Measurements from ENCODE around the gene MYO18A.

Gene MYO18A

DNA sequence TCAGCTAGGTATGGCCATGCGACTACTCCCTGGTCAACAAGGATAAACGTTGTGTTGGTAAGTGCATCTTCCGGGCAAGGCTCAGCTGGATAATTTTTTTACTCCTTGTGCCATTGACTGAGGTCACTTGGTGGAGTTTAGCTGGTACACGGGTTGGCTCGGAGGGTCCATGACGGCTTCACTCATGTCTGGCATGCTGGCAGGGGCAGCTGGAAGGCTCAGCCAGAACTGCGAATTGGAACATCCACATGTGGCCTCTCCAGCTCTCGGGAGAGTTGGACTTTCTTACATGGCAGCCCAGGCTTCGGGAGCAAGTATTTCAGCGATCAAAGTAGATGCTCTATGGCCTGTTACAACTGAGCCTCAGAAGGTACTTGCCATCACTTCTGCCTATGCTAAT is 35.0 kb upstream of the MYO18A start:
- no peak overlapping the region for H3K27ac ChIP-seq
- no peak for TF ChIP-seq ZFX (IDR thresholded peaks at IDR 0.05; ENCODE audit: borderline replicate concordance)
- TF ChIP-seq, protein P1, sequence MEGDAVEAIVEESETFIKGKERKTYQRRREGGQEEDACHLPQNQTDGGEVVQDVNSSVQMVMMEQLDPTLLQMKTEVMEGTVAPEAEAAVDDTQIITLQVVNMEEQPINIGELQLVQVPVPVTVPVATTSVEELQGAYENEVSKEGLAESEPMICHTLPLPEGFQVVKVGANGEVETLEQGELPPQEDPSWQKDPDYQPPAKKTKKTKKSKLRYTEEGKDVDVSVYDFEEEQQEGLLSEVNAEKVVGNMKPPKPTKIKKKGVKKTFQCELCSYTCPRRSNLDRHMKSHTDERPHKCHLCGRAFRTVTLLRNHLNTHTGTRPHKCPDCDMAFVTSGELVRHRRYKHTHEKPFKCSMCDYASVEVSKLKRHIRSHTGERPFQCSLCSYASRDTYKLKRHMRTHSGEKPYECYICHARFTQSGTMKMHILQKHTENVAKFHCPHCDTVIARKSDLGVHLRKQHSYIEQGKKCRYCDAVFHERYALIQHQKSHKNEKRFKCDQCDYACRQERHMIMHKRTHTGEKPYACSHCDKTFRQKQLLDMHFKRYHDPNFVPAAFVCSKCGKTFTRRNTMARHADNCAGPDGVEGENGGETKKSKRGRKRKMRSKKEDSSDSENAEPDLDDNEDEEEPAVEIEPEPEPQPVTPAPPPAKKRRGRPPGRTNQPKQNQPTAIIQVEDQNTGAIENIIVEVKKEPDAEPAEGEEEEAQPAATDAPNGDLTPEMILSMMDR (IDR thresholded peaks at IDR 0.05): no peak

DNA sequence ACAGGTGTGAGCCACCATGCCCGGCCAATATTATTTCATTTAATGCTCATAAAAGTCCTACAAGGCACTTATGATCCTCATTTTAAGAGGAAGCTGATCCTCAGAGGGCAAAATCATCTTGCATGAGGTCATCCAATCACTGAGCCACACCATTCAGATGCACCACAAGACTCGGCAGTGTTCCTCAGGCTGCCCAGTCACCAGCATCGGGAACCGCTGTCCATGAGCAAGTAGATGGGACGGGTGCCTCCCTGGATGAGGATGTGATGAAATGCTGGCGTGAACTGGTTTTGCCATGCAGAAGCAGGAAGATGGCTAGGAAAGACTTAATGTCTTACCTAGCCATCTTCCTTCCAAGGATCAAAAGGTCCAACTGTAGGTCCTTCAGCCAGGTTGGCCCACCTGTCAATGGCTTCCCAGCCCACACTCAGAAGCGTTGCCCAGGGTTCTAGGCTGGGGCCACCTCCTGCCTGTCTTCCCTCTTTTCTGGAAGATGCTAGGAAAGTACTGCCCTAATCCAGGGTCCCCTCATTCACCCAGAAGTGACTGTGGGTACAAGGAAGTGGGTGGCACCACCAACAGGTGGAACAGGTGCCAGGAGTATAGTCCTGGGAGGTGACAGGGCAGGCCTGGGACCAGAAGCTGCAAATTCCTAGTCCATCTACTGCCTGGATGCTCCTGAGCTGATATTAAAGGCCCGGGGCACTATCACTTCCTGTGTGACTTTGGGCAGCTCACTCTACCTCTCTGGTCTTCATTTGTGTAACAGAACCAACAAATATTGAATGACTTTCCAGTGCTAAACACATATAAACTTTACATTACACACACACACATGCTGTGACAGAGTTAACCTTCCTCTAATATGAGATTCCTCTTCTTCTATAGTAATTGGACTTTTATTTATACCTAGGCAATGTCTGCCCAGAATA is 34.3 kb upstream of the MYO18A start:
- TF ChIP-seq, protein P1 (IDR thresholded peaks at IDR 0.05): no peak
- H3K27ac ChIP-seq: no peak overlapping the region

DNA sequence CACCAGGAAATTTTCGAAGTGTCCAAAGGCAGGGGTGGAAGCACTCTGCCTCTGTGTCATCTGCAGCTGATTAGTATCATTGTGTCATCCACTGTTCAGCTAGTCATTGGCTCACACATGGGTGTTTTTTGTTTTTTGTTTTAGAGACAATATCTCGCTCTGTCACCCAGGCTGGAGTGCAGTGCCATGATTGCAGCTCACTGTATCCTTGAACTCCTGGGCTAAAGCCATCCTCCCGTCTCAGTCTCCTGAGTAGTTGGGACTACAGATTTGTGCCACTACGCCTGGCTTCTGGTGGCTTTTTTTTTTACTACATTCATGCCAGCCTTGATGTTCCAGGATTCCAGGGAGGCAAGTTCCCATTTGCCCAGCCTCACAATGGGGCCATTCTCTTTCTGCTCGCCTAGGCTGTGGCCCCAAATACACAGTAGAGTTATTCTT is 32.5 kb upstream of the MYO18A start:
- TF ChIP-seq ZFX (IDR thresholded peaks at IDR 0.05; ENCODE audit: borderline replicate concordance): no peak
- TF ChIP-seq, protein P1 (IDR thresholded peaks at IDR 0.05): no peak

DNA sequence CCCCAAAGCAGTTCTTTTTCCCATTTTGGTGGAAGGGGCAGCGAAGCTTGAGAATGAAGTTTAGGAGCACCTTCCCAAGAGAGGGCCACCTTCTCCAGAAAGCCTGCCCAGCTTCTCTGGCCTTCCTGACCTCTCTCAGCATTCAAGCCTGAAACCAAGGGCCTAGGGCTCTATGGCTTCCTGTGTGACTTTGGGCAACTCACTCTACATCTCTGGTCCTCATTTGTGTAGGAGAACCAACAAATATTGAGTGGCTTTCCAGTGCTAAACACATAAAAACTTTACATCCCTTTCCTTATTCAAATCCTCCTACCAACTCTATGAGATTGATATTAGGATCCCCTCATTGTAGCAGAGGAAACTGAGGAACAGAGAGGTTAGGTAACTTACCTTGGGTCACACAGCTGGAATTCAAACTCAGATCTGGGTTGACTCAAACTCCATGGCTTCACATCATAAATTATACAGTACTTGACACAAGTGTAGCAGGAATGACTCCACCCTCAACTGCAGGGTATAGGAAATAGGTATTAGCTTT is 32.0 kb upstream of the MYO18A start:
- TF ChIP-seq, protein P1 (IDR thresholded peaks at IDR 0.05): no peak
- TF ChIP-seq ZFX (IDR thresholded peaks at IDR 0.05; ENCODE audit: borderline replicate concordance): no peak
- H3K27ac ChIP-seq: no peak overlapping the region

More for the DNA sequence above, 32.5 kb upstream of the MYO18A start:
- H3K27ac ChIP-seq: no peak overlapping the region

DNA sequence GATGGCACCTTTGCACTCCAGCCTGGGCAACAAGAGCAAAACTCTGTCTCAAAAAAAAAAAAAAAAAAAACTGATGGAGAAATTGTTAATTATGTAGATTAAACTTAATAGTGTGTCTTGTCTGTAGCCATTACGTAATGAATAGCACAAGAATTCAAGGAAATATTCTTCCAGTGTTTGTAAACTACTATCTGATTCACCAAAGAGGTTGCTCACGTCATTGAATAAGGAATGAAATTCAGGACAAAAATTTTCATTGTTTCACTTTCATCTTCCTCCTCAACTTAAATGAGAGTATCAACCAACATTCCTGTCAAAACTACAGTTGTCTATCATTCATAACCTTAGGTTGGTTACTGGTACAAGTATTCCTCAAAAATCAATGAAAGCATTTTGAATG is 30.7 kb upstream of the MYO18A start:
- H3K27ac ChIP-seq: no peak overlapping the region
- no peak for TF ChIP-seq ZFX (IDR thresholded peaks at IDR 0.05; ENCODE audit: borderline replicate concordance)
- TF ChIP-seq, protein P1 (IDR thresholded peaks at IDR 0.05): no peak

DNA sequence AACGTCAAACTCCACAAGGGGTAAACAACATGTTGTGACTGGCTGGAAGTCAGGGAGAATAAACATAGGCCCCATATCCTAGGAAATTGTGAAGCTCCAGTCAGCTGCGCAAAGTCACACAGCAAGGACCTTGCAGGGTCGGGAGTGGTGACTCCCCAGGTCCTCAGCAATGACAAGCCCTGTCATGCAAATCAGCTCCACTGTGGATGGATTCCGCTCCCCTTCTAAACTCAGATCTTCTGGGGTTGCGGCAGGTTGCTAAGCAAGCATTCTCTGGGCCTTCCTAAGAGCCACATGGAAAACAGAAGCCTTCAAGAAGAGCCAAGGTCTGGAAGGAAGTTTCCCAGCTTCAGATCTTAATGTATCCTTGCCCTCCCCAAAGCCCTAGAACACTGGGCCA is 28.9 kb upstream of the MYO18A start:
- TF ChIP-seq, protein P1 (IDR thresholded peaks at IDR 0.05): no peak
- TF ChIP-seq ZFX (IDR thresholded peaks at IDR 0.05; ENCODE audit: borderline replicate concordance): no peak
- H3K27ac ChIP-seq: no peak overlapping the region

DNA sequence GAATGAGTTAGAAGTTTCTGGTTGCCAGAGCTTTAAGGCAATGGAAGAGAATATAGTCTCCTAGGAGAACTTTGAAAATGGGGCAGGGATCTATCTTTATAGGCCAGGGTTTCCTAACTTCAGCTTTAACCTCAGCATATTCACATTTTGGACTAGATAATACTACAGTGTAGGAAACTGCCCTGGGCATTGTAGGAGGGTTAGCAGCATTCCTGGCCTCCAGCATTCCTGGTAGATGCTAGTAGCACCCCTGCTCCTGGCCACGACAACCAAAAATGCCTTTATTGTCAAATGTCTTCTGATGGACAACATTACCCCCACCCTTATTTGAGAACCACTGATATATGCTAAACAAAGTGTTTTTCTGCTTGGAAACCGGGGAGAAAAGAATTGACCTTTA is 27.8 kb upstream of the MYO18A start:
- TF ChIP-seq, protein P1 (IDR thresholded peaks at IDR 0.05): no peak
- TF ChIP-seq ZFX (IDR thresholded peaks at IDR 0.05; ENCODE audit: borderline replicate concordance): no peak
- H3K27ac ChIP-seq: no peak overlapping the region

Measured in 22Rv1 (cell line).